HG02840 (cell line): ENCODE measurements around the gene GTF3C2.
"Not testable (repeated sequence)": the region's sequence is repeated elsewhere in the genome, so short reads cannot be mapped to it uniquely, and the experiment has no call there.

ENCODE experiments used
- ATAC-seq: cut with Tn5 transposase; IDR thresholded peaks from one replicate; pipeline ENCODE4 v1.9.1; 2021; ENCODE audit warnings: mild to moderate bottlenecking, moderate library complexity, moderate number of reproducible peaks; ENCODE audit not compliant: unreplicated experiment, low FRiP score

Gene GTF3C2

GRCh38 chr2:27303093-27304025 lies 53.2 kb downstream of the GTF3C2 start:
- ATAC-seq, result no peak

- not testable (repeated sequence) for ATAC-seq
Measured at GRCh38 chr2:27300606-27301005, 56.0 kb downstream of the GTF3C2 start.

GRCh38 chr2:27298391-27299080 lies 58.0 kb downstream of the GTF3C2 start:
- ATAC-seq, result no peak

- ATAC-seq, result no peak
Measured at GRCh38 chr2:27297195-27297594, 59.4 kb downstream of the GTF3C2 start.

- no peak for ATAC-seq
Measured at GRCh38 chr2:27296481-27296880, 60.1 kb downstream of the GTF3C2 start.

GRCh38 chr2:27294928-27295327 lies 61.6 kb downstream of the GTF3C2 start:
- no peak for ATAC-seq

- no peak for ATAC-seq
Measured at GRCh38 chr2:27291865-27292264, 64.7 kb downstream of the GTF3C2 start.

- no peak for ATAC-seq
Measured at GRCh38 chr2:27290549-27290948, 66.0 kb downstream of the GTF3C2 start.

- no peak for ATAC-seq
Measured at GRCh38 chr2:27288610-27289009, 68.0 kb downstream of the GTF3C2 start.

- no peak for ATAC-seq
Measured at GRCh38 chr2:27285481-27285880, 71.1 kb downstream of the GTF3C2 start.

- ATAC-seq, result no peak
Measured at GRCh38 chr2:27284996-27285395, 71.6 kb downstream of the GTF3C2 start.

- ATAC-seq, result no peak
Measured at GRCh38 chr2:27282892-27283291, 73.7 kb downstream of the GTF3C2 start.

- ATAC-seq, result no peak
Measured at GRCh38 chr2:27281855-27282559, 74.6 kb downstream of the GTF3C2 start, which contains the start of gene TRIM54. TRIM54 (plus strand) TSS chr2:27282429; CDS start chr2:27282732, 303 bp downstream.

GRCh38 chr2:27281442-27281841 lies 75.1 kb downstream of the GTF3C2 start:
- ATAC-seq, result no peak

- no peak for ATAC-seq
Measured at GRCh38 chr2:27280826-27281225, 75.7 kb downstream of the GTF3C2 start.

- ATAC-seq, result no peak
Measured at GRCh38 chr2:27278010-27278409, 78.6 kb downstream of the GTF3C2 start.
